Mammary epithelial cell (primary cell): ENCODE measurements around the gene CDH24.

ENCODE experiments used
- EZH2 ChIP-seq: IDR thresholded peaks from 2 replicates; pipeline ENCODE4 v1.6.1; 2012; ENCODE audit warnings: low read length, inconsistent platforms, borderline replicate concordance
- TF ChIP-seq, protein P1 (sequence below), 2 donors: IDR thresholded peaks in 1 of 2; conservative IDR thresholded peaks in 1 of 2; 2 replicates each; pipeline ENCODE4 v1.5.1; 2011 to 2012; ENCODE audit warnings: inconsistent platforms in 2 of 2, low read length in 2 of 2, mild to moderate bottlenecking in 2 of 2, control low read depth in 1 of 2, low read depth in 1 of 2; ENCODE audit not compliant: insufficient read depth in 1 of 2; ENCODE audit errors: extremely low read depth in 1 of 2

DNA sequence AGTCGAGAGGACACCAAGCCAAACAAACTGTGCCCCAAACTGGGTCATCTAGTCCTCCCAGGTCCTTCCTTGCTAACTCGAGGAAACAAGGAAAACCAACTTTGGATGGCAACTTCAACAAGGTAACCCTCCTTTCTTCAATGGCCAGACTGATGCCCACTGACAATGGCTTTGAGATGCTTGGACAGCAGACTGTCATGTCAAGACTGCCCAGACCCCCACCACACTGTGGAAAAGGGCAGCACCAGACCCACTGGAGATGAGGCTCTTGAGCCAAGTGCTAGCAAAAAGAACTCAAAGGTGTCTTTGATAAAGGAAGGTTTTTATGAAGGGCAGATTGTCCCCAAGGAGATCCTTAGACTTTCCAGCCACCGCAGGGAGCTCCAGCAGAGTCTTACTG is 9.0 kb upstream of the CDH24 start:
- TF ChIP-seq, protein P1, sequence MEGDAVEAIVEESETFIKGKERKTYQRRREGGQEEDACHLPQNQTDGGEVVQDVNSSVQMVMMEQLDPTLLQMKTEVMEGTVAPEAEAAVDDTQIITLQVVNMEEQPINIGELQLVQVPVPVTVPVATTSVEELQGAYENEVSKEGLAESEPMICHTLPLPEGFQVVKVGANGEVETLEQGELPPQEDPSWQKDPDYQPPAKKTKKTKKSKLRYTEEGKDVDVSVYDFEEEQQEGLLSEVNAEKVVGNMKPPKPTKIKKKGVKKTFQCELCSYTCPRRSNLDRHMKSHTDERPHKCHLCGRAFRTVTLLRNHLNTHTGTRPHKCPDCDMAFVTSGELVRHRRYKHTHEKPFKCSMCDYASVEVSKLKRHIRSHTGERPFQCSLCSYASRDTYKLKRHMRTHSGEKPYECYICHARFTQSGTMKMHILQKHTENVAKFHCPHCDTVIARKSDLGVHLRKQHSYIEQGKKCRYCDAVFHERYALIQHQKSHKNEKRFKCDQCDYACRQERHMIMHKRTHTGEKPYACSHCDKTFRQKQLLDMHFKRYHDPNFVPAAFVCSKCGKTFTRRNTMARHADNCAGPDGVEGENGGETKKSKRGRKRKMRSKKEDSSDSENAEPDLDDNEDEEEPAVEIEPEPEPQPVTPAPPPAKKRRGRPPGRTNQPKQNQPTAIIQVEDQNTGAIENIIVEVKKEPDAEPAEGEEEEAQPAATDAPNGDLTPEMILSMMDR (conservative IDR thresholded peaks at IDR 0.05 in 1 of 2, IDR thresholded peaks at IDR 0.05 in 1 of 2; ENCODE audit: extremely low read depth in 1 of 2, insufficient read depth in 1 of 2, low read depth in 1 of 2, low read length in 2 of 2) = no peak
- no peak for TF ChIP-seq EZH2
